ENCODE results near the gene CRY2. TPM values are rescaled to one million over a fixed set of nuclear protein-coding genes. Genes with fewer than 3 reads are reported as not detected.

Gene CRY2
- total RNA-seq, 1 donor from 2014 or later = 33.8 TPM

GRCh38 chr11:45885274-45885920, 38.1 kb downstream of the CRY2 start, which contains the start of gene MAPK8IP1:
TSS of gene MAPK8IP1 (plus strand) at chr11:45885651. CDS start at chr11:45885821, 170 bp downstream.
- no peak for TF ChIP-seq CTCF (IDR thresholded peaks at IDR 0.05; ENCODE audit: unreplicated experiment)
- Mint-ChIP-seq H3K4me3 (peak within 1 kb of the TSS; percentile 70), H3K4me1 (peaks cover 3% of the 10 kb centered on the region), H3K36me3 (no peaks in the 10 kb centered on the region), H3K27ac (no peak within 1 kb of the TSS), H3K27me3 (ENCODE audit: low read depth) (peaks cover 44% of the 10 kb centered on the region), H3K9me3 (no peaks in the 10 kb centered on the region)
- peak; percentile 45 to 74 for DNase-seq (ENCODE audit: low spot score in 2 of 2, unreplicated experiment in 2 of 2)

- no peaks in the 10 kb centered on the region for H3K36me3 Mint-ChIP-seq
- H3K4me3 Mint-ChIP-seq = peak overlapping the region; percentile 51
- H3K27ac Mint-ChIP-seq = no peak overlapping the region
- peaks cover 47% of the 10 kb centered on the region for H3K27me3 Mint-ChIP-seq (ENCODE audit: low read depth)
- TF ChIP-seq CTCF (IDR thresholded peaks at IDR 0.05; ENCODE audit: unreplicated experiment) = no peak
- H3K9me3 Mint-ChIP-seq = no peaks in the 10 kb centered on the region
- H3K4me1 Mint-ChIP-seq = peaks cover 3% of the 10 kb centered on the region
- no peak for DNase-seq (ENCODE audit: low spot score in 2 of 2, unreplicated experiment in 2 of 2)
Observed at GRCh38 chr11:45885921-45886721, 38.8 kb downstream of the CRY2 start.

DNA sequence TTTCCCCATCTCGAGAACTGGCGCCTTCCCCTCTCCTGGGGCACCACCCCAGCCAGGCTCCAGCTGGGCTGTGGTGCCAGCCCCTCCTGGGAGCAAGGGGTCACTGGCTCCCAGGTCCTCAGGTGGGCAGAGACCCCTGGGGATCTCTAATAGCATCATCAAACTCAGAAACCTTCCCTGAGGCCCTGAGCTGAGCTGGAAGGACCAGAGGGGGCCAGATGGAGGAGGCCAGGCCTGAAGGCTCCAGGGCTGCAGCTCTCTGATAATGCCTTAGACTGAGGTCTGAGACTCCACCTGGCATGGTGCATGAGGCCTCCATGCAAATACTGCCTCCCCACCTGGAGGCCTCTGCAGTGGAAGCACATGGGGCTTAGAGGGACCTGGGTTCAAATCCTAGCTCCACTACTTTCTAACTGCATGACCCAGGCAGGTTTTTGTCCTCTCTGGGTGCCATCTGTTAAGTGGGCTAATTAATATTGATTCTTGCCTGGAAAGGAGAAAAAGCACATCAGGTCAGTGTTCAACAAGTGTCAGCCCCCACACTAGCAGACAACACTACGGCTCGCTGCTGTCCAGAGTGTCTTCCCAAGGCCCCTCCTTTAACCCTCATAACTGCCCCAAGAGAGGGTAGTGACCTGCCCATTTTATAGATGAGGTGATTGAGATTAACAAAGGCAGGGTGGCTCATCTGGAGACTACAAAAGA, 39.7 kb downstream of the CRY2 start:
- no peak for DNase-seq (ENCODE audit: low spot score in 2 of 2, unreplicated experiment in 2 of 2)
- no peak overlapping the region for H3K27ac Mint-ChIP-seq
- peak overlapping the region; percentile 51 for H3K4me3 Mint-ChIP-seq
- peaks cover 3% of the 10 kb centered on the region for H3K4me1 Mint-ChIP-seq
- H3K36me3 Mint-ChIP-seq = no peaks in the 10 kb centered on the region
- H3K27me3 Mint-ChIP-seq (ENCODE audit: low read depth) = peaks cover 50% of the 10 kb centered on the region
- H3K9me3 Mint-ChIP-seq = no peaks in the 10 kb centered on the region
- TF ChIP-seq CTCF (IDR thresholded peaks at IDR 0.05; ENCODE audit: unreplicated experiment) = no peak

DNA sequence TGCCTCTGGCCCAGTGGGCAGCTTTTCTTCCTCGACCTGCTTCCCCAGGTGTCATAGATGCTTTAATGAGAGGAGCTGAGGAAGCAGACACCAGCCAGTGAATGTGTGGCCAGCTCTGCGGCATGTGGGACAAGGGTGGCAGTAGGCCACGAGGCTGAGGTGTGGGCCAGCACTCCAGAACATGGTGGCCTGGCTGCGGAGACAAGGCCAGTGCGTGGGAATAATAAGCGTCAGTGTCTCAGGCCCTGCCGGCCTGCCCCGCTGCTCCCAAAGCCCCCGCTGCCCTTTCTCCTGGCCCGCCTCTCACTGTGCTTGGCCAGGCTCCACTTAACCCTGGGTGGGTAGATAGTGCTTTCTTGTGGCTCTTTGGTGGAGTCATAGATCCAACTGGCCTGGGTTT, 40.3 kb downstream of the CRY2 start:
- Mint-ChIP-seq H3K4me1 (peaks cover 3% of the 10 kb centered on the region), H3K9me3 (no peaks in the 10 kb centered on the region), H3K4me3 (no peak overlapping the region), H3K36me3 (no peaks in the 10 kb centered on the region), H3K27ac (no peak overlapping the region), H3K27me3 (ENCODE audit: low read depth) (peaks cover 50% of the 10 kb centered on the region)
- no peak for TF ChIP-seq CTCF (IDR thresholded peaks at IDR 0.05; ENCODE audit: unreplicated experiment)
- no peak for DNase-seq (ENCODE audit: low spot score in 2 of 2, unreplicated experiment in 2 of 2)

DNA sequence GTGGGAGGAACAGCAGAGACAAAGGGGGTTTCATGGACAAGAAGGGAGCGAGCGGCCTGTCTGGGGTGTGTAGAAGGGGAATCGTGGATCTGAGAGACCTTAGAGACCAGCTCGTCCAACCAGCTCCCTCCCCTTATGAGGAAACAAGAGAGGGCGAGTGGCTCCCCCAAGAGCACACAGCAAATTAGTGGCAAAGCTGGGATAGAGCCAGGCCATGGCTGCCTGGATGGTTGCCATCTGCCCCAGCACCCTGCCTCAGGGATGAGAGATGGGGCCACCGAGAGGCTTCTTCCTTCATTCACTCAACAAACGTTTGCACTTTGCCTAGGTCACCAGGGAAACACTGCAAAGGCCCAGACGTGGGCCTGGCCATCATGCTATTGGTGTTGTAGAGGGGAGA, 42.3 kb downstream of the CRY2 start:
- TF ChIP-seq CTCF (IDR thresholded peaks at IDR 0.05; ENCODE audit: unreplicated experiment) = no peak
- no peak for DNase-seq (ENCODE audit: low spot score in 2 of 2, unreplicated experiment in 2 of 2)
- peaks cover 3% of the 10 kb centered on the region for H3K4me1 Mint-ChIP-seq
- no peak overlapping the region for H3K27ac Mint-ChIP-seq
- no peaks in the 10 kb centered on the region for H3K9me3 Mint-ChIP-seq
- H3K36me3 Mint-ChIP-seq = no peaks in the 10 kb centered on the region
- no peak overlapping the region for H3K4me3 Mint-ChIP-seq
- peaks cover 48% of the 10 kb centered on the region for H3K27me3 Mint-ChIP-seq (ENCODE audit: low read depth)
